ENCODE data around the gene HDAC2.

HDAC2 gene

DNA sequence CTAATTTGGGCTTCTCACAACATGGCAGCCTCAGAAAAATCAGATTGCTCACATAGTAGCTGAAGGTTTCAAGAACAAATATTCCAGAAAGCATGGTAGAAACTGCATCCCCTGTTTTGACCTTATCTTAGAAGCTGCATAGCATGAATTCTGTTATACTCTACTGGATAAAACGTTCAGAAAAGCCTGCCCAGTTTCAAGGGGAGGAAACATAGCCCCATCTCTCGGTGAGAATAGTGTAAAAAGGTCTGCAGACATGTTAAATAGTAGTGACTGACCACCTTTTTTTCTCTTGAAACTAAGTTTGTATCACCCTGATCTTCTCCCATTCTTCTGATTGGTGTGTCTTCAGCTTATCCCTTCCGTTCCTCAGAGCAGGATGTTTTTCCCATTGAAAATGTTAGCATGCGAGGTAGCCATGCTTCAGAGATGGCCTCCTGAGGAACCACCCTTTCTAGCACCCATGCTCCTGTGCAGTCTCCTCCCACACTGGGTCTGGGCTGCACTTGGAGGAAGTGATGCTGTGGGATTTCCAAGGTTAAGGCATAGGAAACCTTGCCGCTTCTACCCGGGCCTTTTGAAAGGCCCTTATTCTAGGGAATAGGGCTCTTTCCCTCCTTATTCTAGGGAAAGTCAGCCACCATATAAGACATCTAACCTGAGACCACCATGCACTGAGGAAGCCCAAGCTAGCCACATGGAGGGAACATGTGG lies 63.7 kb downstream of the HDAC2 start:
- H3K27ac ChIP-seq (ENCODE audit: low read length), result no peak overlapping the region
- no peak overlapping the region for H3K4me3 ChIP-seq (ENCODE audit: low read length)
- H3K9me3 ChIP-seq (ENCODE audit: control insufficient read depth, low read depth, low read length), result no peaks in the 10 kb centered on the region
- no peaks in the 10 kb centered on the region for H3K36me3 ChIP-seq (ENCODE audit: control insufficient read depth, low read depth, low read length)
- H3K9ac ChIP-seq (ENCODE audit: low read length), result no peak overlapping the region
- no peaks in the 10 kb centered on the region for H3K4me1 ChIP-seq (ENCODE audit: control insufficient read depth, low read depth, low read length)
- H3K27me3 ChIP-seq (ENCODE audit: control insufficient read depth, insufficient read depth, low read length), result no peaks in the 10 kb centered on the region

GRCh38 chr6:113903666-113904330 lies 67.2 kb downstream of the HDAC2 start:
- no peak overlapping the region for H3K27ac ChIP-seq (ENCODE audit: low read length)
- no peak overlapping the region for H3K9ac ChIP-seq (ENCODE audit: low read length)
- H3K4me1 ChIP-seq (ENCODE audit: control insufficient read depth, low read depth, low read length), result no peaks in the 10 kb centered on the region
- H3K27me3 ChIP-seq (ENCODE audit: control insufficient read depth, insufficient read depth, low read length), result no peaks in the 10 kb centered on the region
- no peaks in the 10 kb centered on the region for H3K9me3 ChIP-seq (ENCODE audit: control insufficient read depth, low read depth, low read length)
- H3K4me3 ChIP-seq (ENCODE audit: low read length), result no peak overlapping the region
- no peaks in the 10 kb centered on the region for H3K36me3 ChIP-seq (ENCODE audit: control insufficient read depth, low read depth, low read length)

GRCh38 chr6:113901482-113901881 lies 69.5 kb downstream of the HDAC2 start:
- Histone ChIP-seq H3K4me1 (ENCODE audit: control insufficient read depth, low read depth, low read length) (no peaks in the 10 kb centered on the region), H3K4me3 (ENCODE audit: low read length) (no peak overlapping the region), H3K27ac (ENCODE audit: low read length) (no peak overlapping the region), H3K27me3 (ENCODE audit: control insufficient read depth, insufficient read depth, low read length) (no peaks in the 10 kb centered on the region), H3K9me3 (ENCODE audit: control insufficient read depth, low read depth, low read length) (no peaks in the 10 kb centered on the region), H3K9ac (ENCODE audit: low read length) (no peak overlapping the region), H3K36me3 (ENCODE audit: control insufficient read depth, low read depth, low read length) (no peaks in the 10 kb centered on the region)

- no peak overlapping the region for H3K27ac ChIP-seq (ENCODE audit: low read length)
- no peaks in the 10 kb centered on the region for H3K36me3 ChIP-seq (ENCODE audit: control insufficient read depth, low read depth, low read length)
- no peaks in the 10 kb centered on the region for H3K27me3 ChIP-seq (ENCODE audit: control insufficient read depth, insufficient read depth, low read length)
- H3K9ac ChIP-seq (ENCODE audit: low read length), result no peak overlapping the region
- no peaks in the 10 kb centered on the region for H3K4me1 ChIP-seq (ENCODE audit: control insufficient read depth, low read depth, low read length)
- H3K9me3 ChIP-seq (ENCODE audit: control insufficient read depth, low read depth, low read length), result no peaks in the 10 kb centered on the region
- no peak overlapping the region for H3K4me3 ChIP-seq (ENCODE audit: low read length)
Measured at GRCh38 chr6:113894712-113895674, 76.0 kb downstream of the HDAC2 start.

GRCh38 chr6:113893866-113894265 lies 77.1 kb downstream of the HDAC2 start:
- Histone ChIP-seq H3K27ac (ENCODE audit: low read length) (no peak overlapping the region), H3K36me3 (ENCODE audit: control insufficient read depth, low read depth, low read length) (no peaks in the 10 kb centered on the region), H3K9ac (ENCODE audit: low read length) (no peak overlapping the region), H3K27me3 (ENCODE audit: control insufficient read depth, insufficient read depth, low read length) (no peaks in the 10 kb centered on the region), H3K4me1 (ENCODE audit: control insufficient read depth, low read depth, low read length) (no peaks in the 10 kb centered on the region), H3K9me3 (ENCODE audit: control insufficient read depth, low read depth, low read length) (no peaks in the 10 kb centered on the region), H3K4me3 (ENCODE audit: low read length) (no peak overlapping the region)

- Histone ChIP-seq H3K27ac (ENCODE audit: low read length) (no peak overlapping the region), H3K36me3 (ENCODE audit: control insufficient read depth, low read depth, low read length) (no peaks in the 10 kb centered on the region), H3K9ac (ENCODE audit: low read length) (no peak overlapping the region), H3K9me3 (ENCODE audit: control insufficient read depth, low read depth, low read length) (no peaks in the 10 kb centered on the region), H3K27me3 (ENCODE audit: control insufficient read depth, insufficient read depth, low read length) (no peaks in the 10 kb centered on the region), H3K4me3 (ENCODE audit: low read length) (no peak overlapping the region), H3K4me1 (ENCODE audit: control insufficient read depth, low read depth, low read length) (no peaks in the 10 kb centered on the region)
Measured at GRCh38 chr6:113893451-113893850, 77.5 kb downstream of the HDAC2 start.

DNA sequence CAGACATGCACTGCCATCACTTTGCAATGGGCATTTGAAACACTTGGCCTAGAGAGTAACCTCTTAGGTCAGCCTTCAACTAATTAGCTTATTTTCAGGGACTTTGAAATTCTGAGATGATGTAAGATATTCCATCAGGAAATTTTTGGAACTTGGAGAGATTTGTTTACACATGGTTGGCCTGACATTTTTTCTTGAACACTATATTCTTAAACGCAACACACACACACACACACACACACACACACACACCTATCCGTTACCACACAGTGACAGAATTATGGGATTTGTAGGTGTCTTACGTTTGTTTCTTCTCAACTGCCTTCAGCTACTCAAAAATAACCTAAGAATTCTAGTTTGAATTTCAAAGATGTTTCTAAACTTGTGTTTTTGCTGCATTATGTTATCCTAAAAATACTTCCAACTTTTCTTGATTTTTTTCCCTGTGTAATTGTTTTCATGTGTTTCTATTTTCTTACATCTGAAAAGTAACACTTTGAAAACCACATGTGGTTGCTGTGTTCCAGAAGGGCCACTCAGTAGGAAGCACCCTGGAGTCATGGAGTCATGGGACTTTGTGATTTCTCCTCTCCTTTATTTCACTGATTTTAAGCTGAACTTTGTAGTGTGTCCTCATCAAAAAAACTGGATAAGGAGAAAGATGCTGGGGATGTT lies 81.9 kb downstream of the HDAC2 start:
- H3K27ac ChIP-seq (ENCODE audit: low read length), result no peak overlapping the region
- H3K27me3 ChIP-seq (ENCODE audit: control insufficient read depth, insufficient read depth, low read length), result no peaks in the 10 kb centered on the region
- no peak overlapping the region for H3K4me3 ChIP-seq (ENCODE audit: low read length)
- no peak overlapping the region for H3K9ac ChIP-seq (ENCODE audit: low read length)
- H3K36me3 ChIP-seq (ENCODE audit: control insufficient read depth, low read depth, low read length), result no peaks in the 10 kb centered on the region
- no peaks in the 10 kb centered on the region for H3K9me3 ChIP-seq (ENCODE audit: control insufficient read depth, low read depth, low read length)
- H3K4me1 ChIP-seq (ENCODE audit: control insufficient read depth, low read depth, low read length), result no peaks in the 10 kb centered on the region

GRCh38 chr6:113888493-113888892 lies 82.5 kb downstream of the HDAC2 start:
- no peaks in the 10 kb centered on the region for H3K27me3 ChIP-seq (ENCODE audit: control insufficient read depth, insufficient read depth, low read length)

GRCh38 chr6:113886512-113886911 lies 84.4 kb downstream of the HDAC2 start:
- Histone ChIP-seq H3K4me1 (ENCODE audit: control insufficient read depth, low read depth, low read length) (no peaks in the 10 kb centered on the region), H3K9me3 (ENCODE audit: control insufficient read depth, low read depth, low read length) (no peaks in the 10 kb centered on the region), H3K9ac (ENCODE audit: low read length) (no peak overlapping the region), H3K27me3 (ENCODE audit: control insufficient read depth, insufficient read depth, low read length) (no peaks in the 10 kb centered on the region), H3K36me3 (ENCODE audit: control insufficient read depth, low read depth, low read length) (no peaks in the 10 kb centered on the region), H3K4me3 (ENCODE audit: low read length) (no peak overlapping the region), H3K27ac (ENCODE audit: low read length) (no peak overlapping the region)

More at GRCh38 chr6:113888493-113888892, 82.5 kb downstream of the HDAC2 start:
- H3K4me1 ChIP-seq (ENCODE audit: control insufficient read depth, low read depth, low read length), result no peaks in the 10 kb centered on the region
- no peaks in the 10 kb centered on the region for H3K9me3 ChIP-seq (ENCODE audit: control insufficient read depth, low read depth, low read length)
- no peak overlapping the region for H3K9ac ChIP-seq (ENCODE audit: low read length)
- H3K27ac ChIP-seq (ENCODE audit: low read length), result no peak overlapping the region
- no peaks in the 10 kb centered on the region for H3K36me3 ChIP-seq (ENCODE audit: control insufficient read depth, low read depth, low read length)
- no peak overlapping the region for H3K4me3 ChIP-seq (ENCODE audit: low read length)

DNA sequence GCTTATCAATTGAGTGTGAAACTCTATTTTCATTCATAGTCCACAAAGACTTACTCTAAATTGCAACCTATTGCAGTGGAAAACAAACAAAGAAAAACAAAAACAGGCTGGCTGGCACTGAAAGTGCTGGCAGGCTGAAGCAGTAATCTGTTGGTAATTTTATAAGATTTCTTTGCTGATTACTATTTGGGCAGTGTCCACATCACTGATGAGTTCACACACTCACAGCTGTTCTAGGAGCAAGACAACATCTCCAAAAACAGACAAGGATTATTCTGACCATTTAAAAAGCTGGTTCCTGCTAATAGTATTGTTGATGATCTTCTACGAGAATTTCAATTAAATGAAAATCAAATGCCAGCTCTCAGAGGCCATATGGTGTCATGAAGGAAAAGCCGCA lies 86.9 kb downstream of the HDAC2 start:
- Histone ChIP-seq H3K27me3 (ENCODE audit: control insufficient read depth, insufficient read depth, low read length) (no peaks in the 10 kb centered on the region), H3K4me3 (ENCODE audit: low read length) (no peak overlapping the region), H3K9ac (ENCODE audit: low read length) (no peak overlapping the region), H3K9me3 (ENCODE audit: control insufficient read depth, low read depth, low read length) (no peaks in the 10 kb centered on the region), H3K4me1 (ENCODE audit: control insufficient read depth, low read depth, low read length) (no peaks in the 10 kb centered on the region), H3K36me3 (ENCODE audit: control insufficient read depth, low read depth, low read length) (no peaks in the 10 kb centered on the region), H3K27ac (ENCODE audit: low read length) (no peak overlapping the region)

All from iPS-18a (cell line).